Endothelial cell of hepatic sinusoid (primary cell): ENCODE measurements around the gene B4GALT3.

ENCODE experiments used
- in situ Hi-C: cut with HindIII; loops from 2 replicates; pipeline ENCODE4 v1.10.0; 2017; ENCODE audit warnings: low sequenced_read_pairs

The B4GALT3 gene

DNA sequence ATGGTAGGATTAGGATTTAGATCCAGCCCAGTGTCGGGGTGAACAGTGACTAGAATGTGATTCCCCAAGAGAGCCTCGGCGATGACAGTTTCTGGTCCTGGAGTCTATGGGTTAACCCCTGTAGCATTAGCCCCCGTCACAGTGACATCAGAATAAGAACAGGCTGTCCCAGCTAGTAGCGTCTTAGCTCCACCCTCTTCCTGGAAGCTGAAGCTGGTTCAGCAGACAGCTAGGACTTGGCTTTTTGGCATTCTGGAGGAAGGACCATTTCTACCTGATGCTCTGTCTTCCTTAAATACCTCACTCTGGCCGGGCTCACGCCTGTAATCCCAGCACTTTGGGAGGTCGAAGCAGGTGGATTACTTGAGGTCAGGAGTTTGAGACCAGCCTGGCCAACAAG is 29.9 kb upstream of the B4GALT3 start:
- in situ Hi-C loops: loop anchor here (5.0 kb wide), 1 partner anchor 175 kb away; no protein-coding TSS in a partner anchor

DNA sequence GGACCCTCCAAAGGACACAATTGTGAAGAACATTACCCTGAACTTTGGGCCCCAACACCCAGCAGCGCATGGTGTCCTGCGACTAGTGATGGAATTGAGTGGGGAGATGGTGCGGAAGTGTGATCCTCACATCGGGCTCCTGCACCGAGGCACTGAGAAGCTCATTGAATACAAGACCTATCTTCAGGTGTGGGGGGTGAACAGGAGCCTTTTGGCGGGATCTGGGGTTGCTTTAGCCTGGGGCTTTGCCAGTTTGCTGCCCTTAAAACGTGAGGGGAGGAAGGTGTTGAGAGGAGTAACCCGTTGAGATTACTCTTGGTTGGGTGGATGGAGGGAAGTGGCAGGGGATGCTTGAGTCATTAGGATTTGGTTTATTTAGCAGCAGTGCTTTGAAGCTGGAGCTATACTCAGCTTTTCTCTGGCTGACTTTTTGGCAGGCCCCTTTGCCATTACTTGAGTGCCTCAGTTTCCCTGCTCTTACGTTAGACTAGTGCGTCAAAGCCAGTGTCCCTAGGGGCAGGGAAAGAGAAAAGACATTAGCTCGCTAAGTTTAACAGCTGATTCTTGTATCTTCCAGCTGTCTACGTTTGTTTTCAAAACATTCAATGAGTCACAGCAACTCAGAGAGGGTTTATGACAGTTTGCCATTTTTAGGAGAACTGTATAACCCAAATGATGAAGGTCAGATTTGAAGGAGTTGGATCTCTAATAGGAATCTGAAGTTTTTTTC is 29.3 kb upstream of the B4GALT3 start:
- in situ Hi-C loops: loop anchor here (5.0 kb wide), 1 partner anchor 176 kb away; no protein-coding TSS in a partner anchor

DNA sequence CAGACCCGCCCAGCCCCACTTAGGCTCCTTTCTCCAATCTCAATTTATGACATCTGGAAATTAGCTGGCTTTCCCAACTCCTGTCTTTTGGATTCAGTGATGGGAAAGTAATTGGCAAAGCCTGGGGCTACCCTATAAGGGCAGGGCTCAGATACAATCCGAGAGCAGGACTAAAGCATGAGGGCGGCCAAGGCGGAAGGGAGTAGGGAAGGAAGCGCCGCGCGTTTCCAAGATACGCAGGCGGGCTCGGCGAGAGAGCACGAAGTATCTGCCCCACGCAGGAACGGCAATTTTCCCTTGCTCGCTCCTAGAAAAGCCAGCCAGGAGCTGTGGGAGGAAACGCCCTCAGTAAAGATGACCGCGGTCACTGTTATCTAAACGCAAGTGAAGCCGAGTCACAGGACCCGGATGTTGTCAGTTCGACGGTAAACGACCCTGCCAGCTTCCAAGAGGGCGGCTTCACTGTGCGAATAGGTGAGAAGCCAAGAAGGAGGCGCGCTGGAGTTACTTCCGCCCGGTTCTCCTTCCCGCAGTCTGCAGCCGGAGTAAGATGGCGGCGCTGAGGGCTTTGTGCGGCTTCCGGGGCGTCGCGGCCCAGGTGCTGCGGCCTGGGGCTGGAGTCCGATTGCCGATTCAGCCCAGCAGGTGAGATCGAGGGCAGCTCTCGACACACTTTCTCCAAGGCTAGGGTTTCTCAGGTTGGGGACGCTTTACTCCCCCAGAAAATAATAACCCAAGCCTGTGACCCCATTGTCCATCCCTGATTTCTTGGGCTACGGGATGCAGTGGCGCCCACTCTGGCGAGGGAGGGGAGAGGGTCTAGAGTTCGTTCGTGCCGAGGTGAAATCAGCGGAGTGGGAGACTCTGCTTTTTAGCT is 24.8 kb upstream of the B4GALT3 start, which contains the start of gene NDUFS2:
Gene NDUFS2 (plus strand): TSS at position 532 of the 877 bp plus-strand sequence. CDS start 19 bp downstream, at position 551.
- in situ Hi-C loops: no loop called here

DNA sequence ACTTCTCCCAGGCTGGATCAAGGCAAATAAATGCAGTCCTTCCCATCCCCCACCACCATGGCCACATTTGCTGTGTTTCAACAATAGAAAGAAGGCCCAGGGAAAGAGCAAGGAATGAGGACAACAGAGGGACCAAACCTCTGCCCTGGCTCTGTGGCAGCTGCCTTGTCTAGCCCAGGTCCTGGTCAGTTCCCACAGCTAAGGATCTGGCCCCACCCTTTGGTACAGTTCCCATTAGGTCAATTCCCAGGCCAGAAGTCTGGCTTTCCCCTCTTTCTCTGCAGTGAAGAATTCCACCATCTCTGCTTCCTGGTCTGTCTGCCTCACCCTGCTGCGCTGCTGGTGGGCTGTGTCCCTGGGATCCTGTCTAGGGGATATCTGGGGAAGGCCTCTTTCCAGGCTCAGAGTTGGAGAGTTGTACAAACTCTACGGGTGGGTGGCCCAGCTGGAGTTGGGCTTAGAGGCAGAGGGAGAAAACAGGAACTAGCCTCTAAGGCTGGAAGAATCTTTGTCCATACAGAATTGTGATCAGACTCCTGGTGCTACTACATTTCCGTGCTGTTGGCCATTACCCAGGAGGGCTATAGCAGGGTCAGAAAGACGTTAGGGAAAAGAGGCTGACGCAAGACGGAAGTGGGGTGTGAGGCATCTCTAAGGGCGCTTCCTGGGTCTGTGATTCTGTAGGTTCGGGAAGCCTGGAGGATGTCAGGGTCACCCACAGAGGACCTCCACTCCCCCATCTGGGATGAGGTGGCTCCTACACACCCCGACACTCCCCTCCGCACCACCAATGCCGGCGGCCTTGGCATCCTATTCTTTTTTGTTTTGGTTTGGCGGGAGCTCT is 23.9 kb upstream of the B4GALT3 start:
- in situ Hi-C loops: no loop called here

DNA sequence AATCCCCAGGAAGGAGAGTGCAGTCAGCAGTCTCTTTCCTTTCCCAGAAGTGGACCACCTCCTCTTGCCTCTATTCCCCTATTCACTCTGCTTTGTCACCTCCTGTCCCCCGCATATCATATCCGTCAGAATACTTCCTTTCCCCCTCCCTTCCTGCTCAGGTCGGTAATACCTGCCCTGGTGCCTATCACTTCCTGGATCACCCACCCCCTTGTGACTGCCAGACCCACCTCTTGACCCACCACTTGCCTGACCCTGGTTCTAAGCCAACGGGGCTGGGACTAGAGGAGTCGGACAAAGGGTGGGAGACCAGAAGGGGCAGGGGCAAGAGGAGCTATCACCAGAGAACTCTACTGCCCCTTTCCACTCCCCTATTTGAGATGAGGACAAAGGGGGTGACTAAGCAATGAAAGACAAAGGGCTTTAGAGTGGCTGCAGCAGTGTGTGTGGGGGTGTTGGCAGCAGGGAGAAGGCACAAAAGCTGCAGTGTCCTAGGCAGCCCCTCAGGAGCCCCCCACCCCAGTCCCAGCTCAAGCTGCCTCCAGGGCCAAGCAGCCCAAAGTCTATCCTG is 23.2 kb upstream of the B4GALT3 start:
- in situ Hi-C loops: no loop called here

DNA sequence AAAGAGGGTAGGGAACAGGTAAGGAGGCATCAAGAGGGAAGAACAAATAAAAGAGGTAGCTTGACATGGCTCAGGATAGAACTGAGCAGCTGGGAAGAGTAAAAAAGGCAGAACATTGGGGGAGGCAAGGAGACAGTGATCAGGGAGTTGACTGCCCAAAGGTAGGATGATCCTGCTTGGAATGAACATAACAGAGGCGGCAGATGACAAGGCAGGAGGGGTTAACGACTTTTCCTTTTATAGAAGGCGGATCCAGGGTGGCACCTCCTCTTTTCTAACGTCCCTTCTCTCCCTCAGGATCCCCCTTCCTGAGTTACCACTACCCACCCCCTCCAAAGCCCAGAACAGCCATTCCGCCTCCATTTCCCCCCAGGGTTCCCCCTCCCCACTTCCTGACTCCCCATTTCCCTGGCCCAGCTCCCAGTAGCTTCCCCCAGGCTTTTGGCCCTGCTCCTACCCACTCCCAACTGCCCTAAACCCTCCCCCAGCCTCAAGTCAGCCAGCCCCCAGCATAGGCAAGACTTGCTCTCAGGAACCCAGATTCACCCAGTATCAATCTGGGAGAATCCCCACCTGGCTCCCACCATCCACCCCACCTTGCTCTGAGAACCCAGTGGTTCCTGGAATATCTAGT is 22.3 kb upstream of the B4GALT3 start:
- in situ Hi-C loops: no loop called here

DNA sequence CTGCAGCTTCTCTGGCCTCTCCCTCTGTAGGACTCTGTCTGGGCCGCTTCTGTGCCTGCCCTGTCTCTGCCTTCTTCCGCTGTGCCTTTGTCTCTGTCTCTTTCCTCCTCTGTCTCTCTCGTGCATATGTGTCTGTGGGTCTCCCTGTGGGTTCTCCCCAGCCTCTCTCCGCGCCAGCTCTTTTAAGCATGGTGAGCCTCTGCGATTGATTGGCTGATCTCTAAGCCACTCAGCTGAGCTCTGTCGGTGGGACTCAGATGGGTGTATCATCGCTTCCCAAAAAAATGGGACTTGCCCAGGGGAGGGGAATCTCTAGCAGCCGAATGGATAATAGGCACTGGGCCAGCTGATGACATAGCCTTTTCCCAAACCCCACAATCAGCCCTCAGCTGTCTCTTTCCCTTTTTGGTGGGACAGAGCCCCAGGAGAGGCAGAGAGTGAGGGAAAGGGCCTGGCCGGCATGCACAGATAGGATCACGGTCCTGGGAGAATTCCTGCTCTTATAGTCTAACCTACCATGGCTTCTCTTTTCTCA is 21.7 kb upstream of the B4GALT3 start, which contains the start of gene ADAMTS4:
Gene ADAMTS4 (minus strand): TSS at position 158 of the 535 bp plus-strand sequence. CDS start 427 bp downstream, outside the sequence.
- in situ Hi-C loops: no loop called here

DNA sequence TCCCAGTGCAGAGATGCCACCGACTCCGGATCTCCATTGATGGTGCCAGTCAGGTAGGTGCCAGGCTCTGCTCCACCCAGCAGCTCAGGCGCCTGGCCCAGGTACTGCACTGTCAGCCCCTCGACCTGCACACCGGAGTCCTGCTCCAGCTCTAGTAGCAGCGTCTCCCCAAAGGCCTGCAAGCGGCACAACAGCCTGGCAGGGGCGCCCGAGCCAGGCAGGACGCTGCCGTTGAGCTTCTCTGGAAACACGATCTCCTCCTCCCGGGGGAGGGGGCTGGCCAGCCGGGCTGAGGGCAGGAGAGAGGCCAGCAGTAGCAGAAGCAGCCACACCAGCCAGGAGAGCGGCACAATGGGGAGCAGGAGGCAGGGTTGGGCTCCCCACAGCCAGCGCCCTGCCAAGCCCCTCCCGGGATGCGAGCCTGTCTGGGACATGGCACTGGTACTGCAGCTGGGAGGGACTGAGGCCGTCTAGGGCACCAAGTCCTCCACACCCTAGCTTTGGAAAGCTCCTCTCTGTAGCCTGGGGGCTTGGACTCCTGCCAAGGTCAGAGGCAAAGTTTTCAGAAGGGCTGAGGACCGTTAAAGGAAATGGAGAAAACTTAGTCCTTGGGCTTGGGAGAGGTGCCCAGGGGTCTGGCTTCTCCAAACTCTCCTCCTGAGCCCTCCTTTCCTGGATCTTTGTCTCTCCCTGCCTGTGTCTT is 21.0 kb upstream of the B4GALT3 start:
- in situ Hi-C loops: no loop called here

DNA sequence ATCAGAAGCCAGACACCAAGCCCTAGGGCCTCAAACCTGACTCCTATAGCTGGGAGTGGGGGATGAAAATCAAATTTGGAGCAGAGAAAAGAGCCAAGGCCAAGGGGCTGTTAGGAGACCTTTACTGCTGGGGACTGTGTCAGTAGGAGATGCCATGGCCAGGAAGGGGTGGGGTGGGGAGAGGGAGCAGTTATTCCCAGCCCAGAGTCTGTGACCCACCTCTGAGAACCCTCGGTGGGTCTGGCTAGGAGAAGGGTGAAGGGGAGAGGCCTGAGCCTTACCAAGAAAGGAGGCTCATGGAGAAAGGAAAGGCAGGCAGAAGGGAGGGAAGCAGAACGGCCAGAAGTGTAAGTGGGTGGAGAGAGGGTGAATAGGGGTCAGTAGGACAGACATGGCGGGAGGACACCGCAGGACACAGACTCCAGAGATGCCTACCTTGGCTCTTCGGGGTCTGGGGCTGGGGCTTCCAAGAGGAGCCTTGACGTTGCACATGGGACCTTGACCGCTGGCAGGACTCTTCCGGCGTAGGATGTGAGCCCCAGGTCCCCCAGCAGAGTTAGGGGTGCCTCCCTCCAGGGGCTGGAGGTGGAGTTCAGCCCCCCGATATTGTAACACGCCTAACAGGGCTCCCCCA is 20.4 kb upstream of the B4GALT3 start:
- in situ Hi-C loops: no loop called here

DNA sequence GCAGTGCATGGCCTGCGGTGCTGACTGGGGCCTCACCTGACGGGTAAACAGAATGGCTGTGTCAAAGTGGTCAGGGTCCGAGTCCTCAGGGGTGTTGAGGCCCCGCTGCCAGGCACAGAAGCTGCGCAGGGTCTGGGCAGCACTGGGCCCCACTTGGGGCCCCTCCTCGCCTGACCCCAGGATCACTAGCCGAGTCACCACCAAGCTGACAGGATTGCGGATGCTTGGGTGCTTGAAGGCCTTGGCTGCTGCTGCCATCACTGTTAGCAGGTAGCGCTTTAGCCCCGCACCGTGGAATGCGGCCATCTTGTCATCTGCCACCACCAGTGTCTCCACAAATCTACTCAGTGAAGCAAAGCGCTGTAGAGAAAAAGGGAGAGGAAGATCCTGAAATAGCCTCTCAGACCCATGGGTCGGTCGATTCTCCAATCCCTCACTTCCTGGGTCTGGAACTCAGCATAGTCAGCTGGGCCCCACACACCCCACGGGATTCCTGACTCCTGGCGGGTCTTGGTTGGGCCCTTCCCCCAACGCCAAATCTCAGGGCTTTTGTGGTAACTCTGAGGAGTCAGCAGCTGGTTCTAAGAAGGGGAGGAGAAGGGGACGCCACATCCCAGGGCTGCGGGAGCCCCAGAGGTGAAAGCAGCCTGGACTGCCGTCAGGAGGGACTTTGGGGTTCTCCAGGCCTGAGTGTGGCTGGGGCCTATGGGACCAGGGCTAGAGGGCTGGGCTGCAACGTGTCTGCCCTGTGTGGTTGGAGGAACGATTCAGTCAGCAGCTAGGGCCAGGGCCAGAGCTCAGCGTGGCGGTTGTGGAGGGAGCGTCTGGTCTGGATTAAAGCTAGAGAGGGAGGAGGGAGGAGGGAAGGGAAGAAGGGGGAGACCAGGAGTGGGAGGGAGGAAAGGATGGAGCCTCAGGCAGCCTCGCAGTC is 19.5 kb upstream of the B4GALT3 start:
- in situ Hi-C loops: no loop called here

DNA sequence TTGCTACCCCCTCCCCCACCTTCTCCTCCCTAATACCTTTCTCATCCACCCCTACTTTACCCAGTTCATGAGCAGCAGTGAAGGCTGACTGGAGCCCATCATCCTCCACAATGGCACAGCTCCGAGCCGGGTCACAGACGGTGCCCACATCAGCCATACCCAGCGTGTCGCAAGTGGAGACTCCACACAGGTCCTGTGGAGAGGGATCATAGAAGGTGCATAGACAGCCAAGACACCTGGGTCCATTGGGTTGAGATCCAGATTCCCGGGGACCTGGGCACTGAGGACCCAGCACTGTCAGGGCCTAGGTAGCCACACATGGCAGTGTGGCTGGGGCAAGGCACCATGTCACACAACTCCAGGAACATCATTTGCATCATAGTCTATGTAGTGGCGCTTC is 18.8 kb upstream of the B4GALT3 start:
- in situ Hi-C loops: no loop called here

DNA sequence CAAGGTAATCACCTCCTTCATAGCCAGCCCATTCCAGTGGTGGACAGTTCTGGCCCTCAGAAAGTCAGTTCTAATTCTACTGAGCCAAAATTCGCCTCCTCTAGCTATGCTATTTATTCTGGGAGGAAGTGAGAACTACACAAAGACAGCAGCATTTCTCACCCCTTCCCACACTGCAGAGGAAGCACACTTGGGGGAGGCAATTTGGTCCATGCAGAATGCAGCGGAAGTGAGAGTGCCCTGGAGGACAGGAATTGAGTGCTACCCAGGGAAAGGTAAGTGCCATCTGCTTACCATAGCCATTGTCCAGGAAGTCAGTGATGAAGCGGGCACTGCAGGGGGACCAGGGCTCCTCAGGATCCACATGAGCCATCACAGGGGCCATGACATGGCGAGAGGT is 17.9 kb upstream of the B4GALT3 start:
- in situ Hi-C loops: no loop called here

DNA sequence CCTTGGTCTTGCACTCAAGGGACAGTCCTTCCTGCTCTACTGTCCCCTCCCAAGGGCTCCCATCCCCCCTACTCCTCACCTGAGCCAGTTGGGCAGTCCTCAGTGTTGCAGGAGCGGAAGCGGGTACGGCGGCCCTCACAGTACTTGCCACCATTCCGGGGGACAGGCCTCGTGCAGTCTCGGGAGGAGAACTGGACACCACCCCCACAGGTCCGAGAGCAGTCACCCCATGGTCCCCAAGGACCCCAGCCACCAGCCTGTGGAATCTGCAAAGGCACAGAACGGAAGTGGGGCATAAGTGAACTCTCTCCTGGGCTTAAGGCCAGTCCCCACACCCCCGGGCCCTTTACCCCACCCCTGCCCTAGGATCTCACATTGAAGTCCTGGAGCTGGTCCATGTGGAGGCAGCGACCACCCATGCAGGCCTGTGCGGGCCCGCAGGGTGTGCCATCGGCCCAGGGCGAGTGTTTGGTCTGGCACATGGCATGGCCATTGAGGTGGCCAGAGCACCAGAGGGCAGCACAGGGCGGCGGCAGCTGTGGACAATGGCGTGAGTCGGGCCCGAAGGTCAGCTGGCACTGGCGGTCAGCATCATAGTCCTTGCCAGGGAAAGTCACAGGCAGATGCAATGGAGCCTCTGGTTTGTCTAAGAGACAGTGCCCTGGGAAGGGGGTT is 16.4 kb upstream of the B4GALT3 start:
- in situ Hi-C loops: no loop called here

DNA sequence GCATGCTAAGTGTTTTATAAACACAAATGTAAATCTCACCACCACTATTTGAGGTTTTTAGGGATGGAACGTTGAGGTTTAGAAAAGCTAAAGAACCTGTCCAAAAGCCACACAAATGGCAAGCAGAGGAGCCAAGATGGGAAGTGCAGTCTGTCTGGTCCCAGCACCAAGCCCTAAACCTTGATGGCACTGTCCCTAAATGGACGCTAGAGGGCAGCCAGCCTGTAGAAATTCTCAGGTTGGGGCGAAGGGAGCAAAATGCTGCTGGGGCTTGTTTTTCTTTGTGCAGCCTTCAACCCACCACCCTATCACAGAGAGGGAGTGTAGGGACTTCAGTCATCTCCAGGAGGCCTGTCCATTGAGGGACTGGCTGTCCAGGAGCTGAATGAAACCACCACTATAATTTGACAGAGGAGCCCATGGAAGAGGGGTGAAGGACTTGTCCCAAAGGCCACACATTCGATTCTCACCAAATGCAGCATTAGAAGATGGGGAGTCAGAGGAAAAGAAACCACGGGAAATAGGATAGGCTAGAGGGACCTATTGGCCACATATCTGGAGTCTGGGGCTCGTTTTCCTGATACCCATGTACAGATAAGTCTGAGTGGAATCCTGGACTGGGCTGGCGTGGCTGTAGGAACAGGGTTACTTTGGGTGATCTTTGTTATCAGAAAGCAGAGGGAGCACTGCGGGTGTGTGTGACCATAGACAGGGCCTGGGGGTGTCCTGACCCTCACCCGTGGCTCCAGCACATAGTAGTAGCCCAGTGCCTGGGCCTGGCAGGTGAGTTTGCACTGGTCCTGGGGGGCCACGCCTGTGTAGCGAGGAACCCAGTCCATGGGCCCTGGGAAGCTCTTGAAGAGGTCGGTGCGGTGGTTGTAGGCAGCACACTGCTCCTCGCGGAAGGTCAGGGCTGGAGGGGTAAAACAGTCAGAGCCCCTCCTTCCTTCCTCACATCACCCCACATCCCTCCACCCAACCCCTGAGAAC is 15.5 kb upstream of the B4GALT3 start:
- in situ Hi-C loops: no loop called here

DNA sequence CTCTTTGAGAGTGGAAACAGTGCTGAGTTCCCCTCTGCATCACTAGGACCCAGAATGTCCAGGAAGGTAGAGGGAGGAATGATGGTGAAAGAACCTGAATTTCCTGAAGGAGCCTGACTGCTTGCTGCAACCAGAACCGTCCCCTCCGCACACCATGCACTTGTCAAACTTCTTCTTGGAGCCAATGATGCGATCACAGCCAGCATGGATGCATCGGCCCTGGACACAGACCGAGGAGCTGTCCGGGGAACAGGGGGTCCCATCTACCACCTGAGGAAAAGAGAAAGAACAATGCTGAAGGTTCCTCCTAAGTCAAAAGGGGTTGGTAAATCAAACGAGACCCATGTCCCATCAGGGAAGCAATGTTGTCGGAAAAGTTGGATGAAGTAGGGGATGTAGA is 14.7 kb upstream of the B4GALT3 start:
- in situ Hi-C loops: no loop called here

DNA sequence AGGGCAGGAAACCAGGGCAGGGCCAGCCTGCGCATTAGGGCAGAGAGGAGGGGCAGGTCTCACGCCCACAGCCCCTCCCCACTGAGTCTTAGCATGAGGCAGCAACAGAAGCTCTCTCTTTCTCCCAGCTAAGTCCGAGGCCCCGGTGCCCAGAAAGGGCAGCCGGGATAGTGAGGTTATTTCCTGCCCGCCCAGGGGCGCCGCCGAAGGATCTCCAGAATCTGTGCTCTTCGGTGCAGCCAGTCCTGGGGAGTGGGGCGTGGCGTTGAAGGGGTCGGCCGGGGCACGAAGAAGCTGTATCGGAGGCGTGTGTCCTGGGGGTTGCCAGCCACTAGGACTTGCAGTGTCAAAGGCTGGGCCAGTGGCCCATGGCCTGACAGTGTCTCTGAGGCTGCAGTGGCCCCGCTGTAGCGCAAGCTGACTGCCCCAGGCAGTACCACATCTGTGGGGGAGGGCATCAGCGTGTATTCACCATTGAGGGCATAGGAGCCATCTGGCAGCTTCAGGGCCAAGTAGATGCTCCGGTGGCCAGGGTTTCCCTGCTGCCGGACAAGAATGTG is 13.7 kb upstream of the B4GALT3 start:
- in situ Hi-C loops: no loop called here
